Psoas muscle (tissue), 8 donors: ENCODE data around the gene ZNF337. TPM values are rescaled to one million over a fixed set of nuclear protein-coding genes. Genes with fewer than 3 reads are reported as not detected.
A peak's percentile ranks its signal among the peaks of the same experiment; 100 is the strongest.

ENCODE experiments used
- ATAC-seq, 4 donors: fragments of 200-7000 bp; cut with Tn5 transposase; one replicate each; pipeline ENCODE4 v1.9.1; 2020; ENCODE audit warnings: moderate library complexity in 3 of 4, mild to moderate bottlenecking in 2 of 4
- DNase-seq, 2 donors: peaks; one replicate each; pipeline ENCODE4 v3.0.0-alpha.2; 2020
- H3K27ac ChIP-seq: fragments of 200-600 bp; one replicate; pipeline ENCODE4 v1.8.0; 2022
- H3K27me3 ChIP-seq, 3 donors: fragments of 200-600 bp in 1 of 3; one replicate each; pipeline versions ENCODE4 v1.6.1 to v1.8.0; 2013 to 2022; ENCODE audit warnings: low read length in 2 of 3, mild to moderate bottlenecking in 2 of 3, moderate library complexity in 1 of 3; ENCODE audit not compliant: insufficient read depth in 3 of 3
- H3K36me3 ChIP-seq, 2 donors: fragments of 200-600 bp in 1 of 2; one replicate each; pipeline versions ENCODE4 v1.6.1 to v1.8.0; 2013 to 2022; ENCODE audit warnings: low read depth in 1 of 2, mild to moderate bottlenecking in 1 of 2, moderate library complexity in 1 of 2; ENCODE audit not compliant: insufficient read depth in 1 of 2
- H3K4me1 ChIP-seq: fragments of 200-600 bp; one replicate; pipeline ENCODE4 v1.8.0; 2022
- H3K4me3 ChIP-seq: fragments of 200-600 bp; one replicate; pipeline ENCODE4 v1.8.0; 2022; ENCODE audit warnings: mild to moderate bottlenecking
- H3K9me3 ChIP-seq: fragments of 200-600 bp; one replicate; pipeline ENCODE4 v1.8.0; 2022
- CTCF ChIP-seq: fragments of 200-600 bp; IDR thresholded peaks from one replicate; pipeline ENCODE4 v1.8.0; 2022; ENCODE audit warnings: antibody characterized with exemption
- WGBS, 3 donors: extraction: QIAGEN DNeasy Blood & Tissue Kit; methylation state at CpG; one replicate each; pipeline versions ENCODE4 v1.1.6 to v1.1.7; 2013; 5-methylcytosine and 5-hydroxymethylcytosine counted together
- intact Hi-C, 2 donors: fragments of 100-400 bp; cut with DNase I; formaldehyde crosslinking; loops; one replicate each; pipeline versions ENCODE4 v1.11.0 to v1.14.2; 2022
- long read RNA-seq, 2 donors: library from polyadenylated mRNA; unstranded; transcript quantifications; one replicate each; pipeline ENCODE4 v2.0.0, GENCODE V29; 2021
- polyA plus RNA-seq, 3 donors: library from polyadenylated mRNA; stranded (reverse); fragments of 200-250 nt; gene quantifications; one replicate each; pipeline ENCODE4 v1.2.3, GENCODE V29; 2013
- total RNA-seq, 4 donors: library from RNA; stranded (reverse); fragmentation: NEBNext Ultra II Directional in 2 of 4; extraction: Animal tissue kit (Norgen Biotek cat#: 25700) in 2 of 4; gene quantifications; one replicate each; pipeline versions ENCODE4 v1.2.1 to v1.2.4, GENCODE V29; 2021 to 2023
- donor health status: healthy with polysubstance abuse.
- donor health status: DM: no; HTN: no; CAD: no; lungs with moderate emphysema.
- donor health status: Bipolar disorder and iron deficiency.
- donor health status: healthy.
- donor health status: DM: yes; HTN: yes; CAD: no.
- donor health status: DM: no; HTN: no; CAD: no.
- donor health status: DM: no; HTN: no; CAD: no.
- donor health status: DM: yes; HTN: yes; CAD: no.

The ZNF337 gene
- total RNA-seq (10 to 100 TPM in 2 of 4 donors, 1 to 10 TPM in 2; 7.4 to 12.5 (median 9.6) TPM), polyA plus RNA-seq (1 to 10 TPM; 4.1 to 8.1 (median 4.4) TPM)
- long read RNA-seq, donor 1, transcript ZNF337-201 (5 exons, 3,205 nt), result major isoform, 11 of 20 reads
- long read RNA-seq, donor 1, partial matches to known transcripts, result 0 of 20 reads
- long read RNA-seq, donor 1, other reads (novel, unspliced or antisense), result 9 of 20 reads
- long read RNA-seq, donor 2, transcript ZNF337-201 (5 exons, 3,205 nt), result major isoform, 18 of 31 reads
- long read RNA-seq, donor 2, partial matches to known transcripts, result 0 of 31 reads
- long read RNA-seq, donor 2, other reads (novel, unspliced or antisense), result 13 of 31 reads

GRCh38 chr20:25696371-25697131 is at the start of gene ZNF337:
TSS of gene ZNF337 (minus strand) at chr20:25696853. CDS start at chr20:25686417, 10,436 bp downstream.
- Histone ChIP-seq H3K4me1 (peaks cover 11% of the 10 kb centered on the region), H3K9me3 (peaks cover 16% of the 10 kb centered on the region), H3K27me3 (no peaks in the 10 kb centered on the region), H3K27ac (peak within 1 kb of the TSS; percentile 94), H3K4me3 (peak within 1 kb of the TSS; percentile 99), H3K36me3 (peaks cover 0 to 5% of the 10 kb centered on the region in 2 donors)
- DNase-seq (peak; percentile 96 to 97), ATAC-seq (peak; percentile 99 to 100 (median 100))
- TF ChIP-seq CTCF, result peak; percentile 21
- intact Hi-C loops, result loop anchor here (10.0 kb wide), 3 partner anchors 72 to 442 kb away; partner anchors contain the start of genes GINS1 (in 1 of the 2) and NANP (in 1 of the 2)
- 0% methylated on average over 70 to 82 of the region's 82 CpGs for WGBS, 3 donors

GRCh38 chr20:25745738-25746137 is 49.1 kb upstream of the ZNF337 start:
- no peak overlapping the region for H3K27ac ChIP-seq
- no peaks in the 10 kb centered on the region for H3K4me1 ChIP-seq
- ATAC-seq (no peak), DNase-seq (no peak)
- WGBS, 3 donors, result 98 to 100% (median 100%) methylated on average over 1 of the region's 1 CpG
- H3K4me3 ChIP-seq, result no peak overlapping the region
- TF ChIP-seq CTCF, result no peak
- intact Hi-C loops, result no loop called here
- H3K9me3 ChIP-seq, result no peaks in the 10 kb centered on the region
- H3K27me3 ChIP-seq, result no peaks in the 10 kb centered on the region
- H3K36me3 ChIP-seq, result no peaks in the 10 kb centered on the region

- 75 to 85% (median 76%) methylated on average over 4 of the region's 4 CpGs for WGBS, 3 donors
- no peaks in the 10 kb centered on the region for H3K36me3 ChIP-seq
- no peak for ATAC-seq
- H3K27ac ChIP-seq, result no peak overlapping the region
- TF ChIP-seq CTCF, result no peak
- no peak for DNase-seq
- H3K4me1 ChIP-seq, result no peaks in the 10 kb centered on the region
- no peaks in the 10 kb centered on the region for H3K9me3 ChIP-seq
- intact Hi-C loops, result no loop called here
- H3K4me3 ChIP-seq, result no peak overlapping the region
- no peaks in the 10 kb centered on the region for H3K27me3 ChIP-seq
Observed at GRCh38 chr20:25745100-25745499, 48.4 kb upstream of the ZNF337 start.

- Histone ChIP-seq H3K36me3 (no peaks in the 10 kb centered on the region), H3K9me3 (no peaks in the 10 kb centered on the region), H3K27ac (no peak overlapping the region), H3K27me3 (no peaks in the 10 kb centered on the region), H3K4me1 (no peaks in the 10 kb centered on the region), H3K4me3 (no peak overlapping the region)
- 88 to 93% (median 91%) methylated on average over 2 of the region's 2 CpGs for WGBS, 3 donors
- DNase-seq (no peak), ATAC-seq (no peak)
- no peak for TF ChIP-seq CTCF
- intact Hi-C loops, result no loop called here
Observed at GRCh38 chr20:25744261-25744660, 47.6 kb upstream of the ZNF337 start.
